Spleen (tissue), 7 donors: ENCODE measurements around the gene RAD51B.

ENCODE experiments used
- CTCF ChIP-seq, 11 experiments: fragments of 200-600 bp in 7 of 11; fragments of 450-650 bp in 4 of 11; sonication (generic) in 4 of 11; IDR thresholded peaks in 8 of 11; conservative IDR thresholded peaks in 3 of 11; 1 replicate in 7 of 11; 2 replicates in 4 of 11; pipeline versions ENCODE4 v1.4.0 to v1.8.0; 2016 to 2021; ENCODE audit warnings: antibody characterized with exemption in 11 of 11, inconsistent platforms in 4 of 11, mild to moderate bottlenecking in 1 of 11
- POLR2A ChIP-seq, 3 donors: fragments of 450-650 bp; IDR thresholded peaks; one replicate each; pipeline ENCODE4 v1.5.1; 2017; ENCODE audit warnings: antibody characterized with exemption in 3 of 3, mild to moderate bottlenecking in 1 of 3
- donor health status: DM: no; HTN: no; CAD: no; lungs with moderate emphysema.
- donor health status: DM: no; HTN: no; CAD: no.
- donor health status: DM: no; HTN: no; CAD: no.

GRCh38 chr14:67950386-67950785, 130.8 kb downstream of the RAD51B start:
- TF ChIP-seq POLR2A (IDR thresholded peaks at IDR 0.05) (no peak), CTCF (IDR thresholded peaks at IDR 0.05 in 8 of 11, conservative IDR thresholded peaks at IDR 0.05 in 3 of 11) (no peak)
